NB4 (cell line): Measurements from ENCODE around the gene VRK3.

Experiments used
- DNase-seq: peaks from one replicate; pipeline ENCODE4 v3.0.0; 2010; ENCODE audit warnings: low read depth
- H3K4me3 ChIP-seq: one replicate; pipeline ENCODE4 v1.5.1; 2011; ENCODE audit warnings: mild to moderate bottlenecking, low read depth, low read length, moderate library complexity
- MAX ChIP-seq: IDR thresholded peaks from 2 replicates; pipeline ENCODE4 v1.6.1; 2011; ENCODE audit warnings: low read depth, low read length
- MYC ChIP-seq: IDR thresholded peaks from 2 replicates; pipeline ENCODE4 v1.6.1; 2011; ENCODE audit warnings: low read depth, low read length
- POLR2A ChIP-seq: IDR thresholded peaks from 2 replicates; pipeline ENCODE4 v1.6.1; 2011; ENCODE audit warnings: mild to moderate bottlenecking; ENCODE audit not compliant: insufficient read length; ENCODE audit errors: extremely low read depth
- TF ChIP-seq, protein P1 (sequence below): IDR thresholded peaks from one replicate; pipeline ENCODE4 v1.5.1; 2012; ENCODE audit warnings: low read depth, low read length

The VRK3 gene

GRCh38 chr19:50036908-50037307, 11.7 kb upstream of the VRK3 start:
- TF ChIP-seq, protein P1, sequence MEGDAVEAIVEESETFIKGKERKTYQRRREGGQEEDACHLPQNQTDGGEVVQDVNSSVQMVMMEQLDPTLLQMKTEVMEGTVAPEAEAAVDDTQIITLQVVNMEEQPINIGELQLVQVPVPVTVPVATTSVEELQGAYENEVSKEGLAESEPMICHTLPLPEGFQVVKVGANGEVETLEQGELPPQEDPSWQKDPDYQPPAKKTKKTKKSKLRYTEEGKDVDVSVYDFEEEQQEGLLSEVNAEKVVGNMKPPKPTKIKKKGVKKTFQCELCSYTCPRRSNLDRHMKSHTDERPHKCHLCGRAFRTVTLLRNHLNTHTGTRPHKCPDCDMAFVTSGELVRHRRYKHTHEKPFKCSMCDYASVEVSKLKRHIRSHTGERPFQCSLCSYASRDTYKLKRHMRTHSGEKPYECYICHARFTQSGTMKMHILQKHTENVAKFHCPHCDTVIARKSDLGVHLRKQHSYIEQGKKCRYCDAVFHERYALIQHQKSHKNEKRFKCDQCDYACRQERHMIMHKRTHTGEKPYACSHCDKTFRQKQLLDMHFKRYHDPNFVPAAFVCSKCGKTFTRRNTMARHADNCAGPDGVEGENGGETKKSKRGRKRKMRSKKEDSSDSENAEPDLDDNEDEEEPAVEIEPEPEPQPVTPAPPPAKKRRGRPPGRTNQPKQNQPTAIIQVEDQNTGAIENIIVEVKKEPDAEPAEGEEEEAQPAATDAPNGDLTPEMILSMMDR = no peak
- no peak for TF ChIP-seq MAX
- TF ChIP-seq MYC = no peak
- TF ChIP-seq POLR2A = no peak
- no peak overlapping the region for H3K4me3 ChIP-seq
- DNase-seq = no peak

GRCh38 chr19:50030937-50031336, 5.8 kb upstream of the VRK3 start:
- TF ChIP-seq POLR2A (no peak), MAX (no peak)
- TF ChIP-seq, protein P1 = no peak
- no peak overlapping the region for H3K4me3 ChIP-seq
- DNase-seq = no peak

DNA sequence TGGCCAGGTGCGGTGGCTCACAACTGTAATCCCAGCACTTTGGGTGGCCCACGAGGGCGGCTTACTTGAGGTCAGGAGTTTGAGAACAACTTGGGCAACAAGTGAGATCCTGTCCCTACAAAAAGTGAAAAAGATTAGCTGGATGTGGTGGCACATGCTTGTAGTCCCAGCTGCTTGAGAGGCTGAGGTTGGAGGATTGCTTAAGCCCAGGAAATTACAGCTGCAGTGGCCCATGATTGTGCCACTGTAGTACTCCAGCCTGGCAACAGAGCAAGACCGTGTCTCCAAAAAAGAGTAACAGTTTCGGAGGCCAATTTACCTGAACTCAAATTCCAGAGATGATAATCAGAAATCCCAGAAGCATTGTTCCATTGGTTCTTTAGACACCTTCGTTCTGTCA, 5.1 kb upstream of the VRK3 start:
- no peak overlapping the region for H3K4me3 ChIP-seq
- TF ChIP-seq MAX (0 out of 2 replicates have a peak, but pooled peaks have one; percentile 12), MYC (no peak; the same call in 1 of the 2 replicates)
- DNase-seq = peak; percentile 58

DNA sequence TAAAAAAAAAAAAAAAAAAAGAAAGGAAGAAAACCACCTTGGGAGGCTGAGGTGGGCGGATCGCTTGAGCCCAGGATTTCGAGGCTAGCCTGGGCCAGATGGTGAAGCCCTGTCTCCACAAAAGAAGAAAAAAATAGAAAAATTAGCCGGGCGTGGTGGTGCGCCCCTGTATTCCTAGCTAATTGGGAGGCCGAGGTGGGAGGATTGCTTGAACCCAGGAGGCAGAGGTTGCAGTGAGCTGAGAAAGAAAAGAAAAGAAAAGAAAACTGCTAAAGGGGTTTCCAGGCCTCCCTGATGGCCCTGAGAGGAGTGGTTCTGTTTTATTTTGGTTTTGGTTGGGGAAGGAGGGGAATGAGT, 1.4 kb upstream of the VRK3 start:
- H3K4me3 ChIP-seq = peak overlapping the region; percentile 91
- no peak for DNase-seq
- no peak for TF ChIP-seq MAX
- no peak for TF ChIP-seq MYC
- TF ChIP-seq POLR2A = no peak
- TF ChIP-seq, protein P1 = no peak

- DNase-seq = peak; percentile 94
- peak; percentile 83; the same call in 1 of the 2 replicates for TF ChIP-seq MYC
- TF ChIP-seq, protein P1 = no peak
- peak; percentile 79 for TF ChIP-seq POLR2A
- TF ChIP-seq MAX = peak; percentile 91
- peak within 1 kb of the TSS; percentile 91 for H3K4me3 ChIP-seq
These were observed 800 bp upstream of the VRK3 start, which contains the start of gene ZNF473 for GRCh38 chr19:50025794-50026549. Gene ZNF473 (plus strand): TSS chr19:50026005. CDS start chr19:50031083, 5,078 bp downstream.

DNA sequence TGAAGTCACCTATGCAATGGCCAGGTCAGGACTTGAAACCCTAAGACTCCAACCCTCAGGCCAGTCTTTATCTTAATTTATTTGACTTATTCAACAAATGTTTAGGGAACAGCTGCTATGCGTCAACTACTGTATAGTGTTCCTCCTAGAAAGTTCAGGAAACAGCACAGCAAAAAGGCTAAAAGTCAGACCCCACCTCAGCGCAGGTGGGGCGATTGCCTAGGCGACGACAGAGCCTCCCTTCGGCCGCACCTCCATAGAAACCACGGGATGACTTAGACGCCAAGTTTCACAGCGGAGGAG, 502 bp downstream of the VRK3 start:
- TF ChIP-seq MAX (no peak), MYC (no peak), POLR2A (no peak)
- TF ChIP-seq, protein P1 = no peak
- DNase-seq = no peak
- H3K4me3 ChIP-seq = peak overlapping the region; percentile 91
